GM12892 (cell line): ENCODE data around the gene CHCHD4.

Experiments
- POLR2A ChIP-seq: IDR thresholded peaks from 2 replicates; pipeline ENCODE4 v1.6.1; 2011; ENCODE audit warnings: low read depth, low read length, control low read depth
- POLR2AphosphoS5 ChIP-seq: IDR thresholded peaks from 2 replicates; pipeline ENCODE4 v1.6.1; 2011; ENCODE audit warnings: low read depth, low read length, control low read depth

DNA sequence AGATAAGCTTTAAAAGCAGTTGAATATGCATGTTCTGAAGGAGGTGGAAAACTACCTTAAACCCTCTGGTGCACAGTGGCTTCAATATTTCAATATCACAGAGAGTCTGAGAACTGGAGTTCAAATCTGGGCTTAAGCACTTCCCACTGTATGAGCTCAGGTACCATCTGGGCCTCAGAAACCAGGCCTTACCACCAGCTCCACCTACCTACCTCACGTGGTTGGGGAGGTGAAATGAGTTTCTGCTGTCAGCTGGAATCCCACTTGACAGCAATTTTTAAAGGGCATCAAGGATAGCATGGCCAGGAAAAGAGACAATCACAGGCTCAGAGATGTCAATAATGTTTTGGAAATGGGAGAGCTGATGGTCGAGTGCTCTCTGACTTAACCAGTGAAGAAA lies 5.0 kb downstream of the CHCHD4 start:
- TF ChIP-seq POLR2AphosphoS5, result no peak
- no peak for TF ChIP-seq POLR2A
